K562 (cell line): ENCODE data around the gene TTC38. TPM values are rescaled to one million over a fixed set of nuclear protein-coding genes. Genes with fewer than 3 reads are reported as not detected.
A peak's percentile ranks its signal among the peaks of the same experiment; 100 is the strongest.

Source experiments
- ARID1B ChIP-seq: fragments of 450-650 bp; IDR thresholded peaks from 2 replicates; pipeline ENCODE4 v1.6.1; 2016; ENCODE audit warnings: antibody characterized with exemption, mild to moderate bottlenecking, inconsistent platforms
- ATF3 ChIP-seq, 2 experiments: fragments of 450-650 bp in 1 of 2; sonication (generic) in 1 of 2; formaldehyde crosslinking in 1 of 2; IDR thresholded peaks in 1 of 2; conservative IDR thresholded peaks in 1 of 2; 2 replicates each; pipeline versions ENCODE4 v1.6.1 to v1.8.1; 2016 to 2023; ENCODE audit warnings: mild to moderate bottlenecking in 2 of 2, moderate library complexity in 2 of 2, inconsistent platforms in 1 of 2, missing genetic modification reagents in 1 of 2
- CBFA2T3 ChIP-seq: fragments of 450-650 bp; IDR thresholded peaks from 2 replicates; pipeline ENCODE4 v1.6.1; 2017
- CTCFL ChIP-seq: IDR thresholded peaks from 2 replicates; pipeline ENCODE4 v1.6.1; 2011; ENCODE audit warnings: borderline replicate concordance, low read depth, mild to moderate bottlenecking, moderate library complexity, low read length; ENCODE audit not compliant: insufficient read depth, poor library complexity, severe bottlenecking
- ELF4 ChIP-seq: fragments of 450-650 bp; formaldehyde crosslinking; IDR thresholded peaks from 2 replicates; pipeline ENCODE4 v1.4.0; 2022; ENCODE audit warnings: missing genetic modification characterization
- FOSL1 ChIP-seq: fragments of 200-800 bp; sonication (Bioruptor generic); conservative IDR thresholded peaks from 2 replicates; pipeline ENCODE4 v1.6.1; 2016; ENCODE audit warnings: missing genetic modification characterization, missing compliant biosample characterization
- FOXO4 ChIP-seq: fragments of 450-650 bp; formaldehyde crosslinking; IDR thresholded peaks from 2 replicates; pipeline ENCODE4 v1.4.0; 2020; ENCODE audit warnings: mild to moderate bottlenecking, moderate library complexity
- FOXP4 ChIP-seq: sonication (generic); formaldehyde crosslinking; IDR thresholded peaks from 2 replicates; pipeline ENCODE4 v1.8.0; 2022; ENCODE audit warnings: mild to moderate bottlenecking, missing genetic modification reagents, borderline replicate concordance
- GABPA ChIP-seq: fragments of 200-800 bp; sonication (Bioruptor generic); conservative IDR thresholded peaks from 2 replicates; pipeline ENCODE4 v1.6.1; 2016; ENCODE audit warnings: low read depth, missing genetic modification characterization, missing compliant biosample characterization
- MCM2 ChIP-seq: fragments of 450-650 bp; IDR thresholded peaks from 2 replicates; pipeline ENCODE4 v1.6.1; 2017; ENCODE audit warnings: low read depth, mild to moderate bottlenecking
- NCOR1 ChIP-seq: fragments of 450-650 bp; IDR thresholded peaks from 2 replicates; pipeline ENCODE4 v1.6.1; 2016; ENCODE audit warnings: mild to moderate bottlenecking, moderate library complexity
- TBP ChIP-seq: optimal IDR thresholded peaks from 2 replicates; pipeline ENCODE3; 2011; ENCODE audit warnings: low read depth, low read length, improper control_type of control experiment
- polyA plus RNA-seq, 8 experiments: library from polyadenylated mRNA; depleted of rRNA in 4 of 8; stranded (reverse) in 5 of 8; unstranded in 3 of 8; fragments of >200 nt; fragmentation: Nextera tagmentation in 2 of 8; fragmentation: Illumina TruSeq in 1 of 8; extraction: Ambion mirVana in 2 of 8; extraction: Trizol in 1 of 8; gene quantifications; 2 replicates each; pipeline versions ENCODE4 v1.2.1 to v1.2.3, GENCODE V29; 2011 to 2014; ENCODE audit warnings: inconsistent platforms in 1 of 8, missing spikeins in 1 of 8
- total RNA-seq, 7 experiments: library from RNA; depleted of rRNA in 6 of 7; stranded (reverse); fragments of >200 nt in 6 of 7; fragmentation: Illumina TruSeq in 2 of 7; extraction: Trizol in 2 of 7; gene quantifications; 2 replicates each; pipeline versions ENCODE4 v1.2.1 to v1.2.3, GENCODE V29; 2011 to 2021; ENCODE audit warnings: low replicate concordance in 1 of 7
- TF ChIP-seq, protein P1 (sequence below): sonication (generic); formaldehyde crosslinking; IDR thresholded peaks from 2 replicates; pipeline ENCODE4 v1.8.0; 2022; ENCODE audit warnings: mild to moderate bottlenecking, missing genetic modification reagents
- TF ChIP-seq, protein P2 (sequence below), 2 experiments: IDR thresholded peaks; 2 replicates each; pipeline ENCODE4 v1.6.1; 2011; ENCODE audit warnings: borderline replicate concordance in 1 of 2, control low read depth in 1 of 2, low read depth in 1 of 2, low read length in 1 of 2, mild to moderate bottlenecking in 1 of 2, mixed read lengths in 1 of 2, moderate library complexity in 1 of 2; ENCODE audit not compliant: insufficient read depth in 1 of 2, insufficient read length in 1 of 2, poor library complexity in 1 of 2, severe bottlenecking in 1 of 2; ENCODE audit errors: extremely low read depth in 1 of 2
- TF ChIP-seq, protein P3 (sequence below): fragments of 250-450 bp; sonication (Bioruptor Pico); IDR thresholded peaks from 2 replicates; pipeline ENCODE4 v1.8.0; 2021; ENCODE audit warnings: borderline replicate concordance, mild to moderate bottlenecking, moderate library complexity; ENCODE audit not compliant: poor library complexity, severe bottlenecking

Gene TTC38
- total and polyA plus RNA-seq, 9 of the 15 experiments (the other 6 are each of a cell fraction or from before 2014, with no cell fraction given) = 0.84 to 28.4 (median 18.1) TPM

DNA sequence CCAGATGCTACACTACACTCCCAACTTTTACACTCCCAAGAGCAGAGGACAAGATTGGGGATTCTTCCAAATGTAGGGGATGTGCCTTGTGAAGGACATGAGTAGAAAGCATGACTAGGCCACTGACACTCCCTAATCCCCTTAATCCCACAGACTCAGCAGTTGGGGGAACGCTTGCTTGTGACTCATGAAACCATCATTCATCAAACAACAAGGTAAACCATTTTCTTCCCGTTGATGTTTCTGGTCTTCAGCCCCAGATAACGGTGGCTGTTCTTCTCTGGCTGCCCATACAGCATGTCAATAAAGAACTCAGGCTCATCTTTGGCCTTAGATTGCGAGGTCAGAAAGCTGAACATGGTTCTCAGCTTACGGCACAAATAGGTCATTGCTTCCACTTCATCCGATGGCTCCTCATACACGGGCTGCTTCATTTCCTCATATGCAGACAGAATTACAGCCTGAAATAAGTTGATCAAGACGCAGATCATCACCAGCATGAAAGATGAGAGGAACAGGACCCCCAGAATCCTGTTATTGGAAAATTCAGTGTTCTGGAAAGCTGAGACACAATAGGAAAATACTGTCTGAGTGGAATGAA is 11.3 kb upstream of the TTC38 start (continued):
- TF ChIP-seq ATF3 (IDR thresholded peaks at IDR 0.05) (no peak), ATF3 (CRISPR knock-in tag; conservative IDR thresholded peaks at IDR 0.05) (no peak), FOXP4 (CRISPR knock-in tag) (no peak), CBFA2T3 (peak; percentile 57), MCM2 (no peak), GABPA (no peak), ELF4 (CRISPR knock-in tag) (no peak), FOXO4 (CRISPR knock-in tag) (no peak), TBP (no peak), ARID1B (peak; percentile 48; the same call in 1 of the 2 replicates), CTCFL (no peak), NCOR1 (no peak), FOSL1 (tag) (peak; percentile 56)
- TF ChIP-seq, protein P1, sequence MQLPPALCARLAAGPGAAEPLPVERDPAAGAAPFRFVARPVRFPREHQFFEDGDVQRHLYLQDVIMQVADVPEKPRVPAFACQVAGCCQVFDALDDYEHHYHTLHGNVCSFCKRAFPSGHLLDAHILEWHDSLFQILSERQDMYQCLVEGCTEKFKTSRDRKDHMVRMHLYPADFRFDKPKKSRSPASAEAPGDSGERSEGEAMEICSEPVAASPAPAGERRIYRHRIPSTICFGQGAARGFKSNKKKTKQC (CRISPR knock-in tag) = no peak
- TF ChIP-seq, protein P2, sequence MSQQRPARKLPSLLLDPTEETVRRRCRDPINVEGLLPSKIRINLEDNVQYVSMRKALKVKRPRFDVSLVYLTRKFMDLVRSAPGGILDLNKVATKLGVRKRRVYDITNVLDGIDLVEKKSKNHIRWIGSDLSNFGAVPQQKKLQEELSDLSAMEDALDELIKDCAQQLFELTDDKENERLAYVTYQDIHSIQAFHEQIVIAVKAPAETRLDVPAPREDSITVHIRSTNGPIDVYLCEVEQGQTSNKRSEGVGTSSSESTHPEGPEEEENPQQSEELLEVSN (IDR thresholded peaks at IDR 0.05; ENCODE audit: borderline replicate concordance in 1 of 2, extremely low read depth in 1 of 2, insufficient read depth in 1 of 2, insufficient read length in 1 of 2, low read depth in 1 of 2, low read length in 1 of 2, poor library complexity in 1 of 2, severe bottlenecking in 1 of 2) = peak in 1 of 2 experiments; percentile 9
- TF ChIP-seq, protein P3, sequence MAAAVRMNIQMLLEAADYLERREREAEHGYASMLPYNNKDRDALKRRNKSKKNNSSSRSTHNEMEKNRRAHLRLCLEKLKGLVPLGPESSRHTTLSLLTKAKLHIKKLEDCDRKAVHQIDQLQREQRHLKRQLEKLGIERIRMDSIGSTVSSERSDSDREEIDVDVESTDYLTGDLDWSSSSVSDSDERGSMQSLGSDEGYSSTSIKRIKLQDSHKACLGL (CRISPR knock-in tag) = no peak
